ENCODE measurements around the gene TULP3.

Gene TULP3

GRCh38 chr12:2876431-2877046, 14.2 kb upstream of the TULP3 start:
- Histone ChIP-seq H3K9me3 (ENCODE audit: control insufficient read depth, low read length) (no peaks in the 10 kb centered on the region), H3K4me1 (ENCODE audit: control insufficient read depth, insufficient read depth, low read length, poor library complexity, severe bottlenecking) (peaks cover 12% of the 10 kb centered on the region), H3K27ac (ENCODE audit: insufficient read depth, low read length, poor library complexity, severe bottlenecking) (peak overlapping the region; percentile 90), H3K27me3 (replicated peaks; ENCODE audit: control insufficient read depth, insufficient read depth, low read length, poor library complexity, severe bottlenecking) (no peaks in the 10 kb centered on the region), H3K36me3 (ENCODE audit: control insufficient read depth, insufficient read depth, low read length) (no peaks in the 10 kb centered on the region), H3K4me3 (ENCODE audit: insufficient read depth, low read depth, low read length, poor library complexity, severe bottlenecking) (peak overlapping the region; percentile 81)
- DNase-seq, result no peak

GRCh38 chr12:2877047-2877952, 13.4 kb upstream of the TULP3 start, which contains the start of the genes FOXM1 and RHNO1:
FOXM1 (minus strand) TSS chr12:2877174; CDS start chr12:2874478, 2,696 bp downstream.
RHNO1 (plus strand) TSS chr12:2877223; CDS start chr12:2885367, 8,144 bp downstream.
- peak; percentile 72 to 83 (median 80) for DNase-seq
- Histone ChIP-seq H3K36me3 (ENCODE audit: control insufficient read depth, insufficient read depth, low read length) (no peaks in the 10 kb centered on the region), H3K27me3 (replicated peaks; ENCODE audit: control insufficient read depth, insufficient read depth, low read length, poor library complexity, severe bottlenecking) (no peaks in the 10 kb centered on the region), H3K27ac (ENCODE audit: insufficient read depth, low read length, poor library complexity, severe bottlenecking) (peak within 1 kb of the TSS; percentile 90), H3K9me3 (ENCODE audit: control insufficient read depth, low read length) (no peaks in the 10 kb centered on the region), H3K4me1 (ENCODE audit: control insufficient read depth, insufficient read depth, low read length, poor library complexity, severe bottlenecking) (peaks cover 12% of the 10 kb centered on the region), H3K4me3 (ENCODE audit: insufficient read depth, low read depth, low read length, poor library complexity, severe bottlenecking) (peak within 1 kb of the TSS; percentile 81)

DNA sequence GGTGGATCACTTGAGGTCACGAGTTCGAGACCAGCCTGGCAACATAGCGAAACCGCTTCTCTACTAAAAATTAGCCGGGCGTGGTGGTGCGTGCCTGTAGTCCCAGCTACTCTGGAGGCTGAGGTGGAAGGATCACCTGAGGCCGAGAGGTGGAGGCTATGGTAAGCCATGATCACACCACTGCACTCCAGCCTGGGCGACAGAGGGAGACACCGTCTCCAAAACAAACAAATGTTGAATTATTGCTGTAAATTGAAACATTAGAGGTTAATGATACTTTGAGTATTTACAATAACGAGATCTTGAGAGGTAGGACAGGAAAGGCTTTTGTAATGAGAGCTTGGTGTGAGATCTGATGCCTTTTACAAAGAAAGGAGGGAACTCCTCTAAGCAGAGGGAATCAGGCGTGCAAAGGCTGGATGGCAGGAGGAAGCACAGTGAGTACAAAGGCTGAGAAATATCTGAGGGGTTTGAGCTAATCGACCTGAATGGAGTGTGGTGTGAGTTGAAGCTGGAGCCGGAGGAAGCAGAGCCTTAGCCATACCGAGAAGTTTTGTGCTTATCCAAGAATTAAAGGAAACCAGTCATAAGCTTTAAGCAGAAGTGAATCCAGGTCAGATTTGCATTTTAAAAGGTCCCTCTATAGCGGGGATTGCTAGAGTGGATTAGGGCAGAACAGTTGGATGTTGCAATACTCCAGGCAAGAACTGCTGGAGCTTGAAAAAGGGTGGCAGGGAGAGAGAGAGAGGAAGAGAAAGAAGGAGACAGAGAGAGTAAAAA, 12.5 kb upstream of the TULP3 start:
- peak overlapping the region; percentile 81 for H3K4me3 ChIP-seq (ENCODE audit: insufficient read depth, low read depth, low read length, poor library complexity, severe bottlenecking)
- DNase-seq, result no peak
- H3K36me3 ChIP-seq (ENCODE audit: control insufficient read depth, insufficient read depth, low read length), result no peaks in the 10 kb centered on the region
- peaks cover 12% of the 10 kb centered on the region for H3K4me1 ChIP-seq (ENCODE audit: control insufficient read depth, insufficient read depth, low read length, poor library complexity, severe bottlenecking)
- no peaks in the 10 kb centered on the region for H3K9me3 ChIP-seq (ENCODE audit: control insufficient read depth, low read length)
- H3K27me3 ChIP-seq (replicated peaks; ENCODE audit: control insufficient read depth, insufficient read depth, low read length, poor library complexity, severe bottlenecking), result no peaks in the 10 kb centered on the region
- H3K27ac ChIP-seq (ENCODE audit: insufficient read depth, low read length, poor library complexity, severe bottlenecking), result peak overlapping the region; percentile 90

DNA sequence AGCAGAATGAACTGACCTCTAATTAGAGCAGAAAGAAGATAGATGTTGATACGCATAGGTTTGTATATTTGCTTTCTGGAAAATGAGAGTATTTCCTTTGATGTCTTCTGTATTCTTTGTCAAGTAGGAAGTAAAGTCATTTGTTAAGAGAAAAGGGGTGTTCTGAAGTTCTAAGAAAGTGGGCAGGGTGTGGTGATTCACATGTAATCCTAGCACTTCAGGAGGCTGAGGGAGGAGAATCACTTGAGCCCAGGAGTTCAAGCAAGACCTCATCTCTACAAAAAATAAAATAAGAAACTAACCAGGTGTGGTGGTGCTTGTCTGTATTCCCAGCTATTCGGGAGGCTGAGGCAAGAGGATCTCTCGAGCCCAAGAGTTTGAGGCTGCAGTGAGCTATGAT, 10.8 kb upstream of the TULP3 start:
- Histone ChIP-seq H3K27ac (ENCODE audit: insufficient read depth, low read length, poor library complexity, severe bottlenecking) (no peak overlapping the region), H3K4me1 (ENCODE audit: control insufficient read depth, insufficient read depth, low read length, poor library complexity, severe bottlenecking) (peaks cover 12% of the 10 kb centered on the region), H3K36me3 (ENCODE audit: control insufficient read depth, insufficient read depth, low read length) (no peaks in the 10 kb centered on the region), H3K27me3 (replicated peaks; ENCODE audit: control insufficient read depth, insufficient read depth, low read length, poor library complexity, severe bottlenecking) (no peaks in the 10 kb centered on the region), H3K9me3 (ENCODE audit: control insufficient read depth, low read length) (no peaks in the 10 kb centered on the region), H3K4me3 (ENCODE audit: insufficient read depth, low read depth, low read length, poor library complexity, severe bottlenecking) (no peak overlapping the region)
- DNase-seq, result no peak

DNA sequence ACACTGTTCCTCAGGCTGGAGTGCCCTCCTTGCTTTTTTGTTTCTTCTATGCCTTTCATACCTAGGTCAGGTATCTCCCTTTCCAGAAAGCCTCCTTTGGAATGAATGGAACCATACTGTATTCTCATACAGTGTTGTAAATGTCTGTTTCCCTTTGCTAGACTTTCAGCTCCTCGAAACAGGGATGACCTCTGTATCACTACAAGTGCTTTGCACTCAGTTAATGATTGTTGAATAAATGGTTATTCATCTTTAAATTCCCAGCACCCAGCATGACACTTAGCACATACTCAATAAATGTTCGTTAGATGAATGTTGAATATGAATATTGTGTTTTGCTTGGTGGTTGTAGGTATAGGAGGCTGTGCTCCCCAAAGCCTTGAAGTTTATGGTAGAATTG, 5.9 kb upstream of the TULP3 start:
- Histone ChIP-seq H3K9me3 (ENCODE audit: control insufficient read depth, low read length) (no peaks in the 10 kb centered on the region), H3K27me3 (replicated peaks; ENCODE audit: control insufficient read depth, insufficient read depth, low read length, poor library complexity, severe bottlenecking) (no peaks in the 10 kb centered on the region), H3K4me1 (ENCODE audit: control insufficient read depth, insufficient read depth, low read length, poor library complexity, severe bottlenecking) (no peaks in the 10 kb centered on the region), H3K36me3 (ENCODE audit: control insufficient read depth, insufficient read depth, low read length) (peaks cover 4% of the 10 kb centered on the region), H3K4me3 (ENCODE audit: insufficient read depth, low read depth, low read length, poor library complexity, severe bottlenecking) (no peak overlapping the region), H3K27ac (ENCODE audit: insufficient read depth, low read length, poor library complexity, severe bottlenecking) (no peak overlapping the region)
- DNase-seq, result no peak

DNA sequence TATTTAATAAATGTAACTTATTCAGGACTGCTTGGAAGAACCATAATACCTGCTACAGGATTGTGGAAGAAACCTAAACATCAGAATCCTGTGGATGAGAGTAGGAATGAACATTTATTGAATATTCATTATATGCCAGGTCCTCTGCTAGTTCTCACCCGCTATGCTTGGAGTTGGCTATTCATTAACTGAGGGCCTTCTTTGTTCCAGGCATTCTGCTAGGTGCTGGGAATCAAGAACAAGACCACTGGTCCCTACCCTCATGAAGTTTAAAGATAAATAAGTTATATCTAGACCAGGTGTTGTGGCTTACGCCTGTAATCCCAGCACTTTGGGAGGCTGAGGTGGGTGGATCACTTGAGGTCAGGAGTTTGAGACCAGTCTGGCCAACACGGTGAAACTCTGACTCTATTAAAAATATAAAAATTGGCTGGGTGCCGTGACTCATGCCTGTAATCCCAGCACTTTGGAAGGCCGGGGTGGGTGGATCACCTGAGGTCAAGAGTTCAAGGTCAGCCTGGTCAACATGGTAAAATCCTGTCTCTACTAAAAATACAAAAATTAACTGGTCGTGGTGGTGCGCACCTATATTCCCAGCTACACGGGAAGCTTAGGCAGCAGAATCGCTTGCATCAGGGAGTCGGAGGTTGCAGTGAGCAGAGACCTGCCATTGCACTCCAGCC, 3.8 kb upstream of the TULP3 start:
- no peak for DNase-seq
- Histone ChIP-seq H3K36me3 (ENCODE audit: control insufficient read depth, insufficient read depth, low read length) (peaks cover 4% of the 10 kb centered on the region), H3K27ac (ENCODE audit: insufficient read depth, low read length, poor library complexity, severe bottlenecking) (no peak overlapping the region)

GRCh38 chr12:2890001-2890387, 697 bp upstream of the TULP3 start:
- H3K27ac ChIP-seq (ENCODE audit: insufficient read depth, low read length, poor library complexity, severe bottlenecking), result peak overlapping the region; percentile 79
- no peaks in the 10 kb centered on the region for H3K9me3 ChIP-seq (ENCODE audit: control insufficient read depth, low read length)
- H3K36me3 ChIP-seq (ENCODE audit: control insufficient read depth, insufficient read depth, low read length), result peaks cover 3% of the 10 kb centered on the region
- DNase-seq, result no peak
- no peaks in the 10 kb centered on the region for H3K27me3 ChIP-seq (replicated peaks; ENCODE audit: control insufficient read depth, insufficient read depth, low read length, poor library complexity, severe bottlenecking)
- H3K4me3 ChIP-seq (ENCODE audit: insufficient read depth, low read depth, low read length, poor library complexity, severe bottlenecking), result peak overlapping the region; percentile 94
- H3K4me1 ChIP-seq (ENCODE audit: control insufficient read depth, insufficient read depth, low read length, poor library complexity, severe bottlenecking), result peaks cover 7% of the 10 kb centered on the region

More for the DNA sequence above, 3.8 kb upstream of the TULP3 start:
- no peaks in the 10 kb centered on the region for H3K27me3 ChIP-seq (replicated peaks; ENCODE audit: control insufficient read depth, insufficient read depth, low read length, poor library complexity, severe bottlenecking)
- H3K4me3 ChIP-seq (ENCODE audit: insufficient read depth, low read depth, low read length, poor library complexity, severe bottlenecking), result no peak overlapping the region
- H3K9me3 ChIP-seq (ENCODE audit: control insufficient read depth, low read length), result no peaks in the 10 kb centered on the region
- H3K4me1 ChIP-seq (ENCODE audit: control insufficient read depth, insufficient read depth, low read length, poor library complexity, severe bottlenecking), result peaks cover 7% of the 10 kb centered on the region

DNA sequence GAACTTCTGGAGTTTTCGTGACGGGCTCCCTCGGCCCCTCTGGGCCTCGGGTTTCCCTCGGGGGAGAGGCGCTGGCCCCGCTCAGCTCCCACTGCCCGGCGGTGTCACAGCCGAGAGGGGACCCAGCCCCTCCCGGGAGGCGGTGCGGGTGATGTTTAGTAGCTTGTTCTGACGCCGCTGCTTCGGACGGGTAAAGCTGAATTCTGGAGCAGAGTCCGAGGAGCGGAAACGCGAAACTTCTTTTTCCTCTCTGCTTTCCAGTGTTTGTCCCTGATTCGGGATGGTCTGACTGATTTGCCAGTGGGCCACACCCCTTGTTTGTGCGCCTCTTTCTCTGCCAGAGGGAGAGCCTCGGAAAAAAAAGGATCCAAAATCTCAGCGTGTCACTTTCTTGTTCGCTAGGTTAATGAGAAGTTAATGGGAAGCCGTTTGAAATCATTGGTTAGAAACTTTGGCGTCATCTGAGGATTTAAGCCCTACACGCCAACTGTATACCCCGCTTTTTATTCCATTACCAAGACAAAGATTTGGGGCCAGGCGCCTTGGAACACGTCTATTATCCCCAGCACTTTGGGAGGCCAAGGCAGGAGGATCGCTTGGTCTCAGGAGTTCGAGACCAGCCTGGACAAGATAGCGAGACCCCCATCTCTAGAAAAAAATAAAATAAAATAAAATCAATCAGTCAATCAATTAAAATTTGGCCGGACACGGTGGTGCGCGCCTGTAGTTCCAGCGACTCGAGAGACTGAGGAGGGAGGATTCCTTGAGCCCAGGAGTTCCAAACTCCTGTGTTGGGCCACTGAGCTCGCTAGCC, 756 bp downstream of the TULP3 start:
- H3K36me3 ChIP-seq (ENCODE audit: control insufficient read depth, insufficient read depth, low read length), result no peaks in the 10 kb centered on the region
- H3K27ac ChIP-seq (ENCODE audit: insufficient read depth, low read length, poor library complexity, severe bottlenecking), result peak overlapping the region; percentile 87
- no peaks in the 10 kb centered on the region for H3K27me3 ChIP-seq (replicated peaks; ENCODE audit: control insufficient read depth, insufficient read depth, low read length, poor library complexity, severe bottlenecking)
- DNase-seq, result peak in 1 of 3 donors; percentile 6
- peaks cover 7% of the 10 kb centered on the region for H3K4me1 ChIP-seq (ENCODE audit: control insufficient read depth, insufficient read depth, low read length, poor library complexity, severe bottlenecking)
- H3K9me3 ChIP-seq (ENCODE audit: control insufficient read depth, low read length), result no peaks in the 10 kb centered on the region
- peak overlapping the region; percentile 94 for H3K4me3 ChIP-seq (ENCODE audit: insufficient read depth, low read depth, low read length, poor library complexity, severe bottlenecking)

GRCh38 chr12:2892246-2892645, 1.6 kb downstream of the TULP3 start:
- peaks cover 7% of the 10 kb centered on the region for H3K4me1 ChIP-seq (ENCODE audit: control insufficient read depth, insufficient read depth, low read length, poor library complexity, severe bottlenecking)
- H3K9me3 ChIP-seq (ENCODE audit: control insufficient read depth, low read length), result no peaks in the 10 kb centered on the region
- no peak overlapping the region for H3K27ac ChIP-seq (ENCODE audit: insufficient read depth, low read length, poor library complexity, severe bottlenecking)
- H3K36me3 ChIP-seq (ENCODE audit: control insufficient read depth, insufficient read depth, low read length), result no peaks in the 10 kb centered on the region
- DNase-seq, result no peak
- H3K27me3 ChIP-seq (replicated peaks; ENCODE audit: control insufficient read depth, insufficient read depth, low read length, poor library complexity, severe bottlenecking), result no peaks in the 10 kb centered on the region
- H3K4me3 ChIP-seq (ENCODE audit: insufficient read depth, low read depth, low read length, poor library complexity, severe bottlenecking), result no peak overlapping the region

All from effector memory CD4-positive, alpha-beta T cell (primary cell).